WI38 (cell line): ENCODE measurements around the gene SMIM33.
"Not testable (repeated sequence)": the region's sequence is repeated elsewhere in the genome, so short reads cannot be mapped to it uniquely, and the experiment has no call there.

Source experiments
- H3K4me3 ChIP-seq: 2 replicates; pipeline ENCODE4 v1.5.1; 2011; ENCODE audit warnings: low read depth, mild to moderate bottlenecking, control low read depth, low read length
- TF ChIP-seq, protein P1 (sequence below): IDR thresholded peaks from 2 replicates; pipeline ENCODE4 v1.5.1; 2012; ENCODE audit warnings: low read depth, mild to moderate bottlenecking, control low read depth, low read length

SMIM33 gene

DNA sequence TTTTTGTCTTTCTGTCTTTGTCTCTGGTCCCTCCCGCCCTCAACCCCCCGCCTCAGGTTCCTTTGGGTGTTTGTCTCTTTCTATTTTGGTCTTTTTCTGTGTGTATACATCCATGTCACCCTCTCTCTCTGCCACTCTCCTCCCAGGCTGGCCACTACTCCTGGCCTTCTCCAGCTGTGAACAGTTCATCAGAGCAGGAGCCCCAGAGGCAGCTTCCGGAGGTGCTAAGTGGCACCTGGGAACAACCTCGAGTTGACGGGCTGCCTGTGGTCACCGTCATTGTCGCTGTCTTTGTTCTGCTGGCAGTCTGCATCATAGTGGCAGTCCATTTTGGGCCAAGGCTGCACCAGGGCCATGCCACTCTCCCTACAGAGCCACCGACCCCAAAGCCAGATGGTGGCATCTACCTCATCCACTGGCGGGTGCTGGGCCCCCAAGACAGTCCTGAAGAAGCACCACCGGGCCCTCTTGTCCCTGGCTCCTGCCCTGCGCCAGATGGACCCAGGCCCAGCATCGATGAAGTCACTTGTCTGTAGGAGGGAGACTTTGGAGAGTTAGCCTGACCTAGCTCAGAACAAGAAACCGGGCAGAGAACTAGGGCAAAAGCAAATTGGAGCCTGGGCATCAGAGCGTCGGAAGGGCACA is 1.7 kb downstream of the SMIM33 start:
- no peak overlapping the region for H3K4me3 ChIP-seq
- TF ChIP-seq, protein P1, sequence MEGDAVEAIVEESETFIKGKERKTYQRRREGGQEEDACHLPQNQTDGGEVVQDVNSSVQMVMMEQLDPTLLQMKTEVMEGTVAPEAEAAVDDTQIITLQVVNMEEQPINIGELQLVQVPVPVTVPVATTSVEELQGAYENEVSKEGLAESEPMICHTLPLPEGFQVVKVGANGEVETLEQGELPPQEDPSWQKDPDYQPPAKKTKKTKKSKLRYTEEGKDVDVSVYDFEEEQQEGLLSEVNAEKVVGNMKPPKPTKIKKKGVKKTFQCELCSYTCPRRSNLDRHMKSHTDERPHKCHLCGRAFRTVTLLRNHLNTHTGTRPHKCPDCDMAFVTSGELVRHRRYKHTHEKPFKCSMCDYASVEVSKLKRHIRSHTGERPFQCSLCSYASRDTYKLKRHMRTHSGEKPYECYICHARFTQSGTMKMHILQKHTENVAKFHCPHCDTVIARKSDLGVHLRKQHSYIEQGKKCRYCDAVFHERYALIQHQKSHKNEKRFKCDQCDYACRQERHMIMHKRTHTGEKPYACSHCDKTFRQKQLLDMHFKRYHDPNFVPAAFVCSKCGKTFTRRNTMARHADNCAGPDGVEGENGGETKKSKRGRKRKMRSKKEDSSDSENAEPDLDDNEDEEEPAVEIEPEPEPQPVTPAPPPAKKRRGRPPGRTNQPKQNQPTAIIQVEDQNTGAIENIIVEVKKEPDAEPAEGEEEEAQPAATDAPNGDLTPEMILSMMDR, result no peak

DNA sequence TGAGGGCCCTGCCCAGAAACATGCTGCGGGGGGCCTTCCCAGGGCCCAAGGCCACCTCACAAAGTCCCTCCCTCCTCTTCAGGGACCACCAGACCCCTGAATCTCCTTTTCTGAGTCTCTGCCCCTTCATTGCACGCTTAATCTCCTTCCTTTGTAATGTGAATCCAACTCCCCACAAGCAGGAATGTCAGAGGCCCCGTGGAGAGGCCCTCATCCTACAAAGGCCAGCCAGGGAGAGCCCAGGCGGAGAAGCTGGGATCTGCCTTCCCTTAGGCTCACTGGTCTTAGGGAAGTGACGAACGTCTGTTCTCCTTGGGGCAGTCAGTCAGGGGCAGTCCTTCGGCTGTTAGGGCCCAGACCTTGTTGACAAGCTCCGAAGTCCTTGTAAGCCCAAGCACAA is 2.3 kb downstream of the SMIM33 start:
- TF ChIP-seq, protein P1, result no peak
- H3K4me3 ChIP-seq, result no peak overlapping the region

DNA sequence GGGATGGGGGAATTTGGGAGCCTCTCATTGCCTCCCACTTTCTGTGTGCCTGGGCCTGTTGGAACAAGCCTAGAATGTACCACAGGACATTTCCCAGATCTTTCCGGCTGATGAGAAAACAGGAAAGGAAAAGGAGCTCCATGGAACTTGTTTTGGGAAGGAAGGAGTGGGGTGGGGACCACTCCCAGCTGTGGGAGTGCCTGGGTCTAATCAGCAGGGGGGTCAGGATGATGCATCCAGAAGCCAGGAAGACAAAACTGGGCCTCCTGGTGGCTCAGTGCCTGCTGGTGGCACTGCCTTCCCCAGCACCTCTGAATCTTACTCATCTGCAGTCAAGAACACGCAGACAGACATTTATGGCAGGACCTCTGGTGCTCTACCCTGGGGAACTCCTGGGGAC is 2.8 kb downstream of the SMIM33 start:
- H3K4me3 ChIP-seq, result no peak overlapping the region

DNA sequence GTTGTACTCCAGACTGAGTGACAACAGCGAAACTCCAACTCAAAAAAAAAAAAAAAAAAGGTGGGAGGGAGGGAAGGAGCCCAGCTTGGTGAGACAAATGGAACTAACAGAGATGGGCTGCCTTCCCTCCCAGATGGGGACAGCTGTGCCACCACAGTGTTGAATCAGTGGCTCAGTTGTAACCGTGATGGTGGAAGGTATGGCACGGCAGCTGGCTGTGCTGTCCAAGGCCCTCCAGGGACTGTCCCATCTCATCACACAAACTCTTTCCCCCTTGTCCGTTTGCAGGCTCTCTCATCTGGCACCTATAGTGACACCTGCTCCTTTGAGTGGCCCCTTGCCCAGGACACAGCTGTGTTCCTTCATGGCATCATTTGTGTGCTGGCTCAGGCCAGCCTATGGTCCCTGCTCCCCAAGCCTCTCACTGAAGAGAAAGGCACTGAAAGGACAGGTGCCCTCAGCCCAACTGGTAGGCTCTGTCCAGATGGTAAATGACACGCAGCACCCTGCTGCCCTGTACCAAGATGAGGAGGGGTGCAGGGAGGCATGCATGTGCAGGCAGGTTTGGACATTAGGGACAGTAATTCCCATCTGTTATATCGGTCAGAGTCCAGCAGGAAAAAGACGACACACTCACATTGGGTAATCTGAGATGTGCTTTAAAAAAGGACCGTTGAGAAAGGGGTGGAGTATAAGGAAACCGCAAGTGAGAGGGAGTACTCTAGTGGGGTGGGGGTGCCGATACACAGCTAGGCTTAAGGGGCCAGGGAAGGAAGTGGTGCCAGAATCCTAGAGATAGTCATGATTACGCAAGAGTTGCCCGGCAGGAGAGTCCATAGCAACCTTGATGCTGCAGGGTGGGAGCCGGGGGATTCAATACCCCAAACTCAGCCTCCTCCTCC is 4.3 kb downstream of the SMIM33 start:
- TF ChIP-seq, protein P1, result no peak
- no peak overlapping the region for H3K4me3 ChIP-seq

More for the DNA sequence above, 2.8 kb downstream of the SMIM33 start:
- TF ChIP-seq, protein P1, result no peak

DNA sequence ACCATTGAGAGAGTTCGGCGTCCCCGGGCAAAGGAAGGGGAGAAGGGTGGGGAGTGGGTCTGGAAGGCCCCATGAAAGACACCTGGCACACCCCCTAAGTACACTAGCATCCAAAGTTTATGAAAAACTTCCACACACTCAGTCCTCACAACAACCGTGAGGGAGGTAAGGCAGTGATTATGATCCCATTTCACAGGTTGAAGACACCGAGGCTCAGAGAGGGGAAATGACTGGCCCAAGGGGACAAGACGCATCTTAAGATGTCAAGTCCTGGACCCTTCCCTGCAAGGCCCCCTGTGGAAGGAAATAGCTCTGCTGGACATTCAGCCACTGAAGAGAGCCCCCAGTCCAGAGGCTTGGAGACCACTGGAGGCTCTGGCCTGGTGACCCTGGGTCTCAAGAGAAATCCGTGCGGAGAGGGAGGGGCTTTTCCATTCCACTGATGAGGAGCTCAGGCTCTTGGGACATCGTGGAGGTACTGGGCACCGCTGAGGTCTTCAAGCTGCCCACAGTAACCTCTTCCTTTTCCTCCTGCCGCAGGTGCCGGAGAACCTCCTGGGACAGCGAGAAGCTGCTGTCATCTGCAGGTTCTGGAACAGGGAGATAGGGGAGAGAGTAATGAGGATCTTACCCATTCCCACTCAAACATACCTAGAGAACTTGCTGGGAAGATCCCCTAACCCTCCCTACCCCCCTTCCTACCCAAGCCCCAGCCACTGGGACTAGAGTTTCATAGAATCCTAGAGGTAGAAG is 5.2 kb downstream of the SMIM33 start:
- no peak overlapping the region for H3K4me3 ChIP-seq

DNA sequence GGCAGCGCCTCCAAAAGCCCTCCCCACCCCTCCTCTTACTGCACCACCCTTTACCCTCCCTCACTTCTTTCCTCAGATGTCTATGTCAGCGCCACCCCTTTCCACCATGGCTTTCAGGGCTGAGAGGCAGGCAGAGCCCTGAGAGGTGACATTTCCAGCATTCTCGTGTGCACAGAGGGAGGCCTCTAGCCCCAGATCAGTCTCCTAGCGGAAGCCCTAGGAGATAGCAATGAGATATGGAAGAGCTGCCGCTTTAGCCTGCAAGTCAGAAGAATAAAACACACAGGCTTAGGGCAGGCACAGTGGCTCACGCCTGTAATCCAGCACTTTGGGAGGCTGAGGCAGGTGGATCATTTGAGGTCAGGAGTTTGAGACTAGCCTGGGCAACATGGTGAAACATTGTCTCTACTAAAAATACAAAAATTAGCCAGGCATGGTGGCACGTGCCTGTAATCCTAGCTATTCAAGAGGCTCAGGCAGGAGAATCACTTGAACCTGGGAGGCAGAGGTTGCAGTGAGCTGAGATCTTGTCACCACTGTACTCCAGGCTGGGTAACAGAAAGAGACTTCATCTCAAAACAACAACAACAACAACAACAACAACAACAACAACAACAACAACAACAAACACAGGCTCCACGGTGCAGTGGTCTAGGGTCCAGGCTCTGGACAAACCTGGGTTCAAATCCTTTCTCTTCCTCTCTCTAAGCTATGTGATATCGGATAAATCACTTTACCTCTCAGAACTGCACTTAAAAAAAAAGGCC is 8.0 kb downstream of the SMIM33 start:
- H3K4me3 ChIP-seq, result not testable (repeated sequence)

More for the DNA sequence above, 5.2 kb downstream of the SMIM33 start:
- TF ChIP-seq, protein P1, result no peak

DNA sequence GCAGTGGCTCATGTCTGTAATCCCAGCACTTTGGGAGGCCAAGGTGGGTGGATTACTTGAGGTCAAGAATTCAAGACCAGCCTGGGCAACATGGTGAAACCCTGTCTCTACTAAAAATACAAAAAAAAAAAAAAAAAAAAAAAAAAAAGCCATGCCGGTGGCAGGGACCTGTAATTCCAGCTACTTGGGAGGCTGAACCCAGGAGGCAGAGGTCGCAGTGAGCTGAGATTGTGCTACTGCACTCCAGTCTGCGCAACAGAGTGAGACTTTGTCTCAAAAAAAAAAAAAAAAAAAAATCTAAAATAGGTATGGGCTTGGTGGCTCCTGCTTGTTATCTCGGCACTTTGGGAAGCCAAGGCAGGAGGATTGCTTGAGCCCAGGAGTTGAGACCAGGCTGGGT is 8.9 kb downstream of the SMIM33 start:
- not testable (repeated sequence) for H3K4me3 ChIP-seq
